Esophagus muscularis mucosa (tissue), 4 donors: ENCODE results near the gene HSD17B3. TPM values are rescaled to one million over a fixed set of nuclear protein-coding genes. Genes with fewer than 3 reads are reported as not detected.

Experiments
- DNase-seq: peaks from one replicate; pipeline ENCODE4 v3.0.0-alpha.2; 2017; ENCODE audit errors: extremely low spot score
- H3K27ac ChIP-seq, 4 donors: fragments of 200-600 bp; sonication (generic); replicated peaks in 1 of 4; 1 replicate in 3 of 4; 2 replicates in 1 of 4; pipeline ENCODE4 v1.5.1; 2016 to 2019; ENCODE audit warnings: mild to moderate bottlenecking in 1 of 4
- H3K27me3 ChIP-seq, 4 donors: fragments of 200-600 bp; sonication (generic); one replicate each; pipeline versions ENCODE4 v1.5.1 to v1.6.0; 2016 to 2019
- H3K36me3 ChIP-seq, 4 donors: fragments of 200-600 bp; sonication (generic); one replicate each; pipeline ENCODE4 v1.5.1; 2016 to 2019
- H3K4me1 ChIP-seq, 4 donors: fragments of 200-600 bp; sonication (generic); one replicate each; pipeline ENCODE4 v1.5.1; 2016 to 2019
- H3K4me3 ChIP-seq, 4 donors: fragments of 200-600 bp; sonication (generic); 1 replicate in 2 of 4; 2 replicates in 2 of 4; pipeline ENCODE4 v1.5.1; 2016 to 2019; ENCODE audit warnings: mild to moderate bottlenecking in 4 of 4, moderate library complexity in 1 of 4
- H3K9me3 ChIP-seq, 4 donors: fragments of 200-600 bp; sonication (generic); 1 replicate in 3 of 4; 2 replicates in 1 of 4; pipeline ENCODE4 v1.5.1; 2016 to 2019
- CTCF ChIP-seq, 3 experiments: fragments of 200-600 bp in 2 of 3; fragments of 450-650 bp in 1 of 3; sonication (generic) in 2 of 3; IDR thresholded peaks; one replicate each; pipeline ENCODE4 v1.5.1; 2017 to 2019; ENCODE audit warnings: antibody characterized with exemption in 3 of 3, mild to moderate bottlenecking in 2 of 3, moderate library complexity in 1 of 3
- EP300 ChIP-seq: sonication (generic); formaldehyde crosslinking; IDR thresholded peaks from one replicate; pipeline ENCODE4 v1.6.1; 2017; ENCODE audit warnings: antibody characterized with exemption
- POLR2A ChIP-seq: fragments of 450-650 bp; IDR thresholded peaks from one replicate; pipeline ENCODE4 v1.6.1; 2017; ENCODE audit warnings: antibody characterized with exemption, moderate library complexity, mild to moderate bottlenecking, low read depth
- POLR2AphosphoS5 ChIP-seq, 2 donors: sonication (generic); formaldehyde crosslinking; IDR thresholded peaks; one replicate each; pipeline ENCODE4 v1.6.1; 2017; ENCODE audit warnings: antibody characterized with exemption in 2 of 2
- WGBS: methylation state at CpG from one replicate; pipeline ENCODE4 v1.1.5; 2018; 5-methylcytosine and 5-hydroxymethylcytosine counted together
- intact Hi-C: fragments of 100-400 bp; cut with DNase I; formaldehyde crosslinking; loops from one replicate; pipeline ENCODE4 v1.15.1; 2023
- total RNA-seq, 4 donors: library from RNA; depleted of rRNA; stranded (reverse); fragments of >200 nt; gene quantifications; one replicate each; pipeline versions ENCODE4 v1.1.0 to v1.2.1, GENCODE V29; 2016

HSD17B3 gene
- total RNA-seq, 4 donors from 2014 or later: 0.83 to 0.98 (median 0.83) TPM; not detected in 1

- TF ChIP-seq POLR2AphosphoS5 (IDR thresholded peaks at IDR 0.05): peak in 1 of 2 donors; percentile 32
- TF ChIP-seq POLR2A: no peak
- peaks cover 0 to 6% (median 0%) of the 10 kb centered on the region in 4 donors for H3K9me3 ChIP-seq
- peaks cover 19 to 44% (median 29%) of the 10 kb centered on the region in 4 donors for H3K4me1 ChIP-seq
- no peaks in the 10 kb centered on the region for H3K27me3 ChIP-seq
- no peak overlapping the region for H3K4me3 ChIP-seq
- 46% methylated on average over 6 of the region's 6 CpGs for WGBS
- peaks cover 6 to 35% (median 22%) of the 10 kb centered on the region in 4 donors for H3K36me3 ChIP-seq
- intact Hi-C loops: no loop called here
- peak; percentile 94 for DNase-seq
- H3K27ac ChIP-seq: peak overlapping the region; percentile 48 to 71 (median 62)
These were observed 42.6 kb upstream of the HSD17B3 start for GRCh38 chr9:96344458-96345180.

GRCh38 chr9:96343515-96344360 is 41.8 kb upstream of the HSD17B3 start:
- no peak overlapping the region for H3K4me3 ChIP-seq
- H3K27me3 ChIP-seq: no peaks in the 10 kb centered on the region
- H3K4me1 ChIP-seq: peaks cover 19 to 53% (median 32%) of the 10 kb centered on the region in 4 donors
- TF ChIP-seq EP300: no peak
- TF ChIP-seq POLR2AphosphoS5 (IDR thresholded peaks at IDR 0.05): no peak
- no peak for TF ChIP-seq CTCF (IDR thresholded peaks at IDR 0.05)
- no peak for TF ChIP-seq POLR2A
- 58% methylated on average over 5 of the region's 5 CpGs for WGBS
- DNase-seq: no peak
- peaks cover 0 to 6% (median 0%) of the 10 kb centered on the region in 4 donors for H3K9me3 ChIP-seq
- intact Hi-C loops: no loop called here
- H3K27ac ChIP-seq: peak overlapping the region; percentile 15 to 71 (median 43)
- H3K36me3 ChIP-seq: peaks cover 3 to 28% (median 16%) of the 10 kb centered on the region in 4 donors

GRCh38 chr9:96342571-96343245 is 40.7 kb upstream of the HSD17B3 start:
- TF ChIP-seq POLR2A: no peak
- H3K36me3 ChIP-seq: peaks cover 0 to 18% (median 7%) of the 10 kb centered on the region in 4 donors
- peaks cover 19 to 53% (median 32%) of the 10 kb centered on the region in 4 donors for H3K4me1 ChIP-seq
- 88% methylated on average over 20 of the region's 20 CpGs for WGBS
- no peak overlapping the region for H3K4me3 ChIP-seq
- DNase-seq: no peak
- no peaks in the 10 kb centered on the region for H3K9me3 ChIP-seq
- peak overlapping the region; percentile 15 to 55 (median 36) for H3K27ac ChIP-seq
- no peaks in the 10 kb centered on the region for H3K27me3 ChIP-seq
- intact Hi-C loops: no loop called here

GRCh38 chr9:96340707-96341106 is 38.7 kb upstream of the HSD17B3 start:
- TF ChIP-seq EP300: no peak
- TF ChIP-seq POLR2AphosphoS5 (IDR thresholded peaks at IDR 0.05): no peak
- TF ChIP-seq CTCF (IDR thresholded peaks at IDR 0.05): no peak
- no peak for TF ChIP-seq POLR2A
- WGBS: 92% methylated on average over 3 of the region's 3 CpGs
- intact Hi-C loops: no loop called here
- Histone ChIP-seq H3K4me1 (peaks cover 19 to 51% (median 31%) of the 10 kb centered on the region in 4 donors), H3K4me3 (no peak overlapping the region), H3K27me3 (no peaks in the 10 kb centered on the region), H3K27ac (no peak overlapping the region), H3K36me3 (peaks cover 0 to 14% (median 8%) of the 10 kb centered on the region in 4 donors), H3K9me3 (no peaks in the 10 kb centered on the region)
- DNase-seq: no peak

- TF ChIP-seq CTCF (IDR thresholded peaks at IDR 0.05) (no peak), POLR2A (no peak), POLR2AphosphoS5 (IDR thresholded peaks at IDR 0.05) (no peak), EP300 (no peak)
- H3K4me3 ChIP-seq: no peak overlapping the region
- intact Hi-C loops: no loop called here
- no peak overlapping the region for H3K27ac ChIP-seq
- no peak for DNase-seq
- peaks cover 6 to 31% (median 15%) of the 10 kb centered on the region in 4 donors for H3K4me1 ChIP-seq
- 94% methylated on average over 3 of the region's 3 CpGs for whole genome bisulfite sequencing
- peaks cover 0 to 25% (median 16%) of the 10 kb centered on the region in 4 donors for H3K36me3 ChIP-seq
- H3K27me3 ChIP-seq: no peaks in the 10 kb centered on the region
- H3K9me3 ChIP-seq: no peaks in the 10 kb centered on the region
These were observed 36.3 kb upstream of the HSD17B3 start for GRCh38 chr9:96338299-96338698.
